H9 (cell line): ENCODE results near the gene CER1. TPM values are rescaled to one million over a fixed set of nuclear protein-coding genes. Genes with fewer than 3 reads are reported as not detected.

Source experiments
- DNase-seq: peaks from one replicate; pipeline ENCODE4 v3.0.0-alpha.2; 2017
- H2AFZ ChIP-seq: one replicate; pipeline ENCODE4 v1.6.1; 2013; ENCODE audit warnings: mild to moderate bottlenecking, low read length, control low read depth, moderate library complexity
- H2AK5ac ChIP-seq: 2 replicates; pipeline ENCODE4 v1.6.1; 2013; ENCODE audit warnings: low read length, control low read depth, mixed read lengths; ENCODE audit not compliant: insufficient read length
- H2BK120ac ChIP-seq: one replicate; pipeline ENCODE4 v1.6.1; 2013; ENCODE audit warnings: low read depth, mild to moderate bottlenecking, low read length, control low read depth, inconsistent platforms; ENCODE audit not compliant: poor library complexity, severe bottlenecking
- H2BK12ac ChIP-seq: 2 replicates; pipeline ENCODE4 v1.6.1; 2013; ENCODE audit warnings: low read length, control low read depth, mixed read lengths, low read depth; ENCODE audit not compliant: insufficient read length
- H2BK15ac ChIP-seq: 2 replicates; pipeline ENCODE4 v1.6.1; 2013; ENCODE audit warnings: low read depth, low read length, control low read depth
- H2BK20ac ChIP-seq: one replicate; pipeline ENCODE4 v1.6.1; 2013; ENCODE audit warnings: low read depth, mild to moderate bottlenecking, low read length, control low read depth, inconsistent platforms; ENCODE audit not compliant: poor library complexity, severe bottlenecking
- H2BK5ac ChIP-seq: 2 replicates; pipeline ENCODE4 v1.6.1; 2013; ENCODE audit warnings: low read length, control low read depth, mixed read lengths; ENCODE audit not compliant: insufficient read length
- H3K14ac ChIP-seq: 2 replicates; pipeline ENCODE4 v1.6.1; 2013; ENCODE audit warnings: low read length, control low read depth; ENCODE audit not compliant: insufficient read depth
- H3K18ac ChIP-seq: 2 replicates; pipeline ENCODE4 v1.6.1; 2013; ENCODE audit warnings: low read depth, mild to moderate bottlenecking, mixed read lengths, low read length, control low read depth; ENCODE audit not compliant: insufficient read length
- H3K23ac ChIP-seq: 2 replicates; pipeline ENCODE4 v1.6.1; 2013; ENCODE audit warnings: low read length, control low read depth, mixed read lengths, low read depth; ENCODE audit not compliant: insufficient read length
- H3K23me2 ChIP-seq: 2 replicates; pipeline ENCODE4 v1.6.1; 2013; ENCODE audit warnings: low read depth, mild to moderate bottlenecking, mixed read lengths, low read length, control low read depth; ENCODE audit not compliant: insufficient read length, poor library complexity, severe bottlenecking
- H3K27ac ChIP-seq: 2 replicates; pipeline ENCODE4 v1.5.1; 2013; ENCODE audit warnings: low read length, control low read depth, mixed read lengths, low read depth; ENCODE audit not compliant: insufficient read length
- H3K27me3 ChIP-seq: 2 replicates; pipeline ENCODE4 v1.6.1; 2013; ENCODE audit warnings: low read length, control low read depth, inconsistent platforms; ENCODE audit not compliant: insufficient read depth
- H3K4ac ChIP-seq: 2 replicates; pipeline ENCODE4 v1.6.1; 2013; ENCODE audit warnings: low read depth, mild to moderate bottlenecking, control low read depth, inconsistent platforms, low read length, moderate library complexity
- H3K4me1 ChIP-seq: 2 replicates; pipeline ENCODE4 v1.6.1; 2013; ENCODE audit warnings: low read length, control low read depth, inconsistent platforms; ENCODE audit not compliant: insufficient read depth
- H3K4me2 ChIP-seq: 2 replicates; pipeline ENCODE4 v1.6.1; 2013; ENCODE audit warnings: low read length, control low read depth, mixed read lengths; ENCODE audit not compliant: insufficient read length, insufficient read depth
- H3K56ac ChIP-seq: 2 replicates; pipeline ENCODE4 v1.6.1; 2013; ENCODE audit warnings: low read depth, mild to moderate bottlenecking, mixed read lengths, low read length, control low read depth; ENCODE audit not compliant: insufficient read length
- H3K79me1 ChIP-seq: 2 replicates; pipeline ENCODE4 v1.6.1; 2013; ENCODE audit warnings: low read depth, mild to moderate bottlenecking, moderate library complexity, low read length, control low read depth, inconsistent platforms; ENCODE audit not compliant: insufficient read depth, poor library complexity, severe bottlenecking
- H3K79me2 ChIP-seq: 2 replicates; pipeline ENCODE4 v1.6.1; 2013; ENCODE audit warnings: low read length, control low read depth, inconsistent platforms; ENCODE audit not compliant: insufficient read depth
- H3K9ac ChIP-seq: 2 replicates; pipeline ENCODE4 v1.6.1; 2013; ENCODE audit warnings: low read length, control low read depth, mixed read lengths; ENCODE audit not compliant: insufficient read length; ENCODE audit errors: extremely low read depth
- H3K9me3 ChIP-seq: one replicate; pipeline ENCODE4 v1.6.1; 2013; ENCODE audit warnings: low read depth, low read length, inconsistent platforms; ENCODE audit not compliant: control insufficient read depth
- H3T11ph ChIP-seq: one replicate; pipeline ENCODE4 v1.6.1; 2013; ENCODE audit warnings: mild to moderate bottlenecking, low read length, control low read depth, inconsistent platforms
- H4K20me1 ChIP-seq: one replicate; pipeline ENCODE4 v1.6.1; 2013; ENCODE audit not compliant: control insufficient read depth, insufficient read length, insufficient read depth
- H4K5ac ChIP-seq: 2 replicates; pipeline ENCODE4 v1.6.1; 2013; ENCODE audit warnings: low read depth, mild to moderate bottlenecking, mixed read lengths, low read length, control low read depth; ENCODE audit not compliant: insufficient read length
- H4K8ac ChIP-seq: replicated peaks from 2 replicates; pipeline ENCODE4 v1.6.1; 2013; ENCODE audit warnings: low read length, control low read depth, mixed read lengths, low read depth; ENCODE audit not compliant: insufficient read length
- H4K91ac ChIP-seq: 2 replicates; pipeline ENCODE4 v1.6.1; 2013; ENCODE audit warnings: low read depth, mild to moderate bottlenecking, moderate library complexity, mixed read lengths, low read length, control low read depth; ENCODE audit not compliant: insufficient read length
- H3K27ac Mint-ChIP-seq, 3 experiments: 2 replicates in 2 of 3; 3 replicates in 1 of 3; pipeline ENCODE4 v1.8.0; 2020 to 2021; ENCODE audit warnings: mixed read lengths in 3 of 3, mild to moderate bottlenecking in 1 of 3, moderate library complexity in 1 of 3
- H3K27me3 Mint-ChIP-seq: 2 replicates; pipeline ENCODE4 v1.8.0; 2021; ENCODE audit warnings: low read depth, mild to moderate bottlenecking, moderate library complexity, mixed read lengths
- H3K36me3 Mint-ChIP-seq, 3 experiments: 2 replicates in 2 of 3; 3 replicates in 1 of 3; pipeline ENCODE4 v1.8.0; 2020 to 2021; ENCODE audit warnings: low read depth in 3 of 3, mixed read lengths in 3 of 3; ENCODE audit not compliant: insufficient read depth in 1 of 3
- H3K4me1 Mint-ChIP-seq, 2 experiments: 2 replicates each; pipeline ENCODE4 v1.8.0; 2020; ENCODE audit warnings: mixed read lengths in 2 of 2
- H3K4me3 Mint-ChIP-seq, 2 experiments: 2 replicates in 1 of 2; 3 replicates in 1 of 2; pipeline ENCODE4 v1.8.0; 2020 to 2021; ENCODE audit warnings: mild to moderate bottlenecking in 2 of 2, mixed read lengths in 2 of 2, moderate library complexity in 1 of 2
- H3K9me3 Mint-ChIP-seq, 2 experiments: 2 replicates in 1 of 2; 3 replicates in 1 of 2; pipeline ENCODE4 v1.8.0; 2020; ENCODE audit warnings: mild to moderate bottlenecking in 2 of 2, mixed read lengths in 2 of 2, moderate library complexity in 1 of 2
- WGBS: extraction: QIAGEN DNeasy Blood & Tissue Kit; methylation state at CpG from one replicate; pipeline ENCODE4 v1.1.7; 2013; ENCODE audit warnings: missing lambda C conversion rate, low lambda C conversion rate, mixed read lengths; ENCODE audit not compliant: insufficient read length; ENCODE audit errors: extremely low coverage; 5-methylcytosine and 5-hydroxymethylcytosine counted together
- total RNA-seq: library from RNA; stranded (reverse); gene quantifications from 2 replicates; pipeline ENCODE4 v1.2.1, GENCODE V29; 2021
- TF ChIP-seq, protein P1 (sequence below): fragments of 200-600 bp; sonication (generic); conservative IDR thresholded peaks from 3 replicates; pipeline ENCODE4 v1.8.0; 2021; ENCODE audit warnings: antibody characterized with exemption, mild to moderate bottlenecking

CER1 gene
- total RNA-seq, 1 experiment from 2014 or later: 22.3 TPM

DNA sequence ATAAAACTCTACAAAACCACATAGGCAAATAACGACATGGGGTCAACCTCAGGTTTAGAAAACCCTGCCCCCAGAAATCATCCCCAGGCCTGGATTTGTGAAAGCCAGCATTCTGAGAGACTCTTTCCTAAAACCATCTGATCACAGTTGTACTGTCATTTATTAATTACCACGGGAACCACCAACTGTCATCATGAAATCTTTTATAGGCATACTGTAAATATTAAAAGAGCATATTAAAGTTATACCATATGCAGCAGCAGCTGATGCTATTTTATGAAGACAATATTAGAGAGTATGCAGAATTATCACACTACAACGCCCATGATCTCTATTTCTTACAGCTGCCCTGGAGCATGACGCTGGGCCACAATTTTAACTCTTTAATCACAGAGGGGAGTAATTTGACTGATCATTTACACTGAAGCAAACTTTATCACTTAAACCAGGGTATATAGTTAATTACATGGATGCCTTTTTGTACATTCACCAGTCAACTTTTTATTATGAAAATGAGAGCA lies 20.3 kb downstream of the CER1 start:
- WGBS: no CpG with 5 or more reads among the region's 4 CpGs
- no peak overlapping the region for H2AFZ ChIP-seq
- H3T11ph ChIP-seq: no peak overlapping the region

More for the DNA sequence above, 20.3 kb downstream of the CER1 start:
- H3K23ac ChIP-seq: no peak overlapping the region
- no peak overlapping the region for H2BK15ac ChIP-seq
- H4K20me1 ChIP-seq: no peaks in the 10 kb centered on the region
- peaks cover 2 to 5% of the 10 kb centered on the region in 2 experiments; a peak in 3 of 5 replicates for H3K9me3 Mint-ChIP-seq
- no peak overlapping the region for H3K14ac ChIP-seq
- H3K4me1 ChIP-seq: no peaks in the 10 kb centered on the region
- TF ChIP-seq, protein P1, sequence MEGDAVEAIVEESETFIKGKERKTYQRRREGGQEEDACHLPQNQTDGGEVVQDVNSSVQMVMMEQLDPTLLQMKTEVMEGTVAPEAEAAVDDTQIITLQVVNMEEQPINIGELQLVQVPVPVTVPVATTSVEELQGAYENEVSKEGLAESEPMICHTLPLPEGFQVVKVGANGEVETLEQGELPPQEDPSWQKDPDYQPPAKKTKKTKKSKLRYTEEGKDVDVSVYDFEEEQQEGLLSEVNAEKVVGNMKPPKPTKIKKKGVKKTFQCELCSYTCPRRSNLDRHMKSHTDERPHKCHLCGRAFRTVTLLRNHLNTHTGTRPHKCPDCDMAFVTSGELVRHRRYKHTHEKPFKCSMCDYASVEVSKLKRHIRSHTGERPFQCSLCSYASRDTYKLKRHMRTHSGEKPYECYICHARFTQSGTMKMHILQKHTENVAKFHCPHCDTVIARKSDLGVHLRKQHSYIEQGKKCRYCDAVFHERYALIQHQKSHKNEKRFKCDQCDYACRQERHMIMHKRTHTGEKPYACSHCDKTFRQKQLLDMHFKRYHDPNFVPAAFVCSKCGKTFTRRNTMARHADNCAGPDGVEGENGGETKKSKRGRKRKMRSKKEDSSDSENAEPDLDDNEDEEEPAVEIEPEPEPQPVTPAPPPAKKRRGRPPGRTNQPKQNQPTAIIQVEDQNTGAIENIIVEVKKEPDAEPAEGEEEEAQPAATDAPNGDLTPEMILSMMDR: no peak
- no peaks in the 10 kb centered on the region for H3K79me1 ChIP-seq
- H4K8ac ChIP-seq: no peak overlapping the region
- no peak overlapping the region for H3K4me3 Mint-ChIP-seq
- no peak overlapping the region for H3K4ac ChIP-seq
- H2BK12ac ChIP-seq: no peak overlapping the region
- H3K27ac Mint-ChIP-seq: no peak overlapping the region
- H3K27ac ChIP-seq: no peak overlapping the region
- no peaks in the 10 kb centered on the region for H3K27me3 ChIP-seq
- H3K9ac ChIP-seq: no peak overlapping the region
- H3K18ac ChIP-seq: no peak overlapping the region
- no peak overlapping the region for H2BK5ac ChIP-seq
- H3K36me3 Mint-ChIP-seq: peaks cover 0 to 4% (median 0%) of the 10 kb centered on the region in 3 experiments; a peak in 2 of 7 replicates
- peaks cover 0 to 4% of the 10 kb centered on the region in 2 experiments; a peak in 2 of 4 replicates for H3K4me1 Mint-ChIP-seq
- no peak overlapping the region for H2BK120ac ChIP-seq
- H3K79me2 ChIP-seq: no peaks in the 10 kb centered on the region
- H3K9me3 ChIP-seq: no peaks in the 10 kb centered on the region
- DNase-seq: no peak
- H3K4me2 ChIP-seq: no peak overlapping the region
- H2AK5ac ChIP-seq: no peak overlapping the region
- H3K56ac ChIP-seq: no peak overlapping the region
- no peaks in the 10 kb centered on the region for H3K23me2 ChIP-seq
- no peak overlapping the region for H2BK20ac ChIP-seq
- no peak overlapping the region for H4K91ac ChIP-seq
- H4K5ac ChIP-seq: no peak overlapping the region
- no peaks in the 10 kb centered on the region for H3K27me3 Mint-ChIP-seq
